ENCODE data around the gene MYO7B.

GRCh38 chr2:127597984-127598380 lies 62.5 kb downstream of the MYO7B start:
- TF ChIP-seq CTCF (IDR thresholded peaks at IDR 0.05) (no peak), POLR2A (IDR thresholded peaks at IDR 0.05) (no peak)
